AG09309 (cell line): Measurements from ENCODE around the gene SCUBE1.

Experiments used
- DNase-seq: peaks from one replicate; pipeline ENCODE4 v3.0.0-alpha.2; 2010; ENCODE audit warnings: low read depth
- H3K4me3 ChIP-seq: 2 replicates; pipeline ENCODE4 v1.5.1; 2011; ENCODE audit warnings: mild to moderate bottlenecking, low read depth, low read length, moderate library complexity; ENCODE audit not compliant: control insufficient read depth
- CTCF ChIP-seq: IDR thresholded peaks from 2 replicates; pipeline ENCODE4 v1.5.1; 2011; ENCODE audit warnings: mild to moderate bottlenecking, low read depth, low read length, inconsistent platforms; ENCODE audit not compliant: insufficient read depth, control insufficient read depth; ENCODE audit errors: missing control alignments

SCUBE1 gene

GRCh38 chr22:43257549-43257948 is 85.6 kb downstream of the SCUBE1 start:
- H3K4me3 ChIP-seq, result no peak overlapping the region
- no peak for DNase-seq
- TF ChIP-seq CTCF, result no peak

- TF ChIP-seq CTCF, result no peak
- DNase-seq, result no peak
- no peak overlapping the region for H3K4me3 ChIP-seq
Measured at GRCh38 chr22:43256976-43257545, 86.1 kb downstream of the SCUBE1 start.

DNA sequence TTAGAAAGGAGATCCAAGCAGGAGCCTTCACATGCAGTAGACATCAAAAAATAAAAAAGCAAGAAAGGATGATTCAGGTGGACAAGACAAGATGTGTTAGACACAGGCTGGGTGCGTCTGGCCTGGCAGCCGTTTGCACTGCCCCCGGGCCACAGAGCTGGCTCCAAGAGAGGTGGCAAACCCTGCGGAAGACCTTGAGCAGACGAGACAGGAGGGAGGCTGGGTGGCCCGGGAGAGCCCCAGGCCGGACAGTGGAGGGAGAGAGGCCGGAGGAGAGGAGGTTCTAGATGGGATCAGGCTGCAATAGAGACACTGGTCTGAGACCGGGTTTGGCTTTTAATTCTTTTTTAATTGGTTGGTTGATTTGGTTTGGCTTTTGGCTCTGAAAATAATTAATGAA is 86.6 kb downstream of the SCUBE1 start:
- TF ChIP-seq CTCF, result no peak
- DNase-seq, result no peak
- no peak overlapping the region for H3K4me3 ChIP-seq

DNA sequence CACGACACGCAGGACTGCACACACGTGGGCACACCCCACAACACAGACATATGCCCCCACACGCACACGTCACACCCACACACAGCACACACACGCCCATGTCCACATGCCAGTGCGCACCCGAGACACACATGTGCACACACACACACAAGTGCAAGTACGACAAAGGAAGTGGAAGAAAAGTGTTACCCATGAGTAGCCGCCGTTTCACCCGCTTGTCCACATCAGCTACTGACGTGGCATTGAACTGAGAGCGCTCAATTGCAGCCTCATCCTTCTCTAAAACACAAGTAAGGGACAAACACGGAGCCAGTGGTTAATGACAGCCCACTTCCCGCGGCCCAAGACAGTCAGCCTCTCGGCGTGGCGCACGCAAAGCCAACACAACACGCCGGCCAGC is 87.9 kb downstream of the SCUBE1 start:
- no peak overlapping the region for H3K4me3 ChIP-seq
- DNase-seq, result no peak
- no peak for TF ChIP-seq CTCF

DNA sequence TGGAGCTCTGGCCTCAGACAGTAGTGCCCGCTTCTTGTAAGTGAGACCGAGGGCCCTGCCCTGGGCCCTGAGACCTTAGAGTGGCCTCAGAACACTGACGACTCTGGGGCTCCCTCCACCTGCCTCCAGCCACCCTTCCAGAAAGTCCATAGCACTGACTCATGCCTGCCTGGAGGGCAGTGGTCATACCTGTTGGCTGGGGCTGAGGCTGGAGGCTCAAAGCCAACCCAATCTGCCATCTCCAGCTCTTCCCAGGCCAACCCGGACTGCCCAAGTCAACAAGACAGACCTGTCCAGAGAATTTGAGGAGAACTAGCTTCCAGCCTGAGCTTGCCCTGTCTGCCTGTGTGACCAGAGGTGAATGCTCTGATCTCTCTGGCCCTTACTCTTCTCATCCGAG is 89.3 kb downstream of the SCUBE1 start:
- H3K4me3 ChIP-seq, result no peak overlapping the region
- DNase-seq, result no peak
- no peak for TF ChIP-seq CTCF

DNA sequence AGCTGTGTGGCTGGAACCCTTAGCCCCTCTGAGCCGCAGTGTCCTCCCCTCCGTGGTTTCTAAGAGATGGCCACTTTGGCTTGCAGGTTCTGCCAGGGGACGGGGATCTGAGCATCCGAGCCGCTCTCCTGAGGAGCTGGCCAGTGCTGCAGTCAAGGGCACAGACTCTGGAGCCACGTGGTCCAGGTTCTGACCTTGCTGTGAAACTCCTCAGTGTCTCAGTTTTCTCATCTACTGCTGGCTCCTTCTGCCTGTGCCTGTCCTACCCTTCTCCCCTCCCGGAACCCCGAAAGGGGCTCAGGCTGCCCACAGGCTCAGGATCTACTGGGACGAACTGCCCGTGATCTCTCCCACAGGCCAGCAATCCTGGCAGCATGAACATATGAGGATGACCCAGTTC is 90.9 kb downstream of the SCUBE1 start:
- no peak for DNase-seq
- no peak overlapping the region for H3K4me3 ChIP-seq
- TF ChIP-seq CTCF, result no peak

DNA sequence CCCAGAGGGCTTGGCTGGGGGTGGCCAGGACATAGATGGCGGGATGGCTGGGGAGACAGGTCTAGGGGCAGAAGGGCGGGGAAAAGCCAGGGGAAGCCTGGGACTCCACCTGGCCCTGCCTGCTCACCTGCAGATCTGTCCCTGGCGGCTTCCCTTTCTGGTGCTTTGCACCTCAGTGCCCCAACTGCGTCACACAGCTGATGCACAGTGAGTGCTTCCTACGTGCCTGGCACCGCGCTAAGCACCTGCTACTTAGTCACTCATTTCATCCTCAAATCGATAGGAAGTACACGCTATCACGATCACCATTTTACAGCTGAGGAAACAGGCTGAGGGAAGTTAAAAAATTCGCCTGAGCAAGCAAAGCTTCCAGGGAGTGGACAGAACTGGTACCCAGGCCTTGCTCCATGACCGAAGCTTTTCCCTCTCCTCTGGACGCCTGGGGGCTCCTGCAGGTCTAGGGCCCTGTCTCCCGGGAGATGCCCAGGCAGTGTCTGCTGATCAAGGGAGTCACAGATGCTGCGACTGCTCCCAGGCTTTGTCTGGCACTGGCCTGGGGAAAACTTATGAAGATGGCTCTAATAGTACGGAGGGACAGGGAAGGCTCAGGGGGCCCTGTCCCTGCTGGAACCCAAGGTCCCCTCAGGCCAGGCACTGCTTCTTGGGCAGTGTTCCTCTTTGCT is 93.2 kb downstream of the SCUBE1 start:
- no peak for DNase-seq
- TF ChIP-seq CTCF, result no peak
- H3K4me3 ChIP-seq, result no peak overlapping the region
